Activated CD8-positive, alpha-beta T cell treated with anti-CD3 and anti-CD28 coated beads for 36 hours (primary cell): ENCODE data around the gene TRAPPC8. TPM values are rescaled to one million over a fixed set of nuclear protein-coding genes. Genes with fewer than 3 reads are reported as not detected.

Experiments used
- ATAC-seq: fragments of 200-7000 bp; cut with Tn5 transposase; one replicate; pipeline ENCODE4 v1.10.0; 2021; ENCODE audit warnings: mild to moderate bottlenecking, moderate library complexity
- CTCF ChIA-PET: fragments of 350-600 bp; sonication (Branson Sonifier 250); formaldehyde crosslinking; loops from one replicate; lab custom pipeline; 2021; ENCODE audit warnings: antibody characterized with exemption; lab: Charles Lee
- POLR2A ChIA-PET: fragments of 350-600 bp; sonication (Branson Sonifier 250); formaldehyde crosslinking; loops from one replicate; lab custom pipeline; 2021; ENCODE audit warnings: antibody characterized with exemption; lab: Charles Lee
- DNase-seq: peaks from one replicate; pipeline ENCODE4 v3.0.0-alpha.2; 2020
- H3K27ac Mint-ChIP-seq: one replicate; pipeline ENCODE4 v1.8.0; 2021; ENCODE audit warnings: mild to moderate bottlenecking, mixed read lengths
- H3K27me3 Mint-ChIP-seq: one replicate; pipeline ENCODE4 v1.8.0; 2021; ENCODE audit warnings: mixed read lengths
- H3K36me3 Mint-ChIP-seq: one replicate; pipeline ENCODE4 v1.8.0; 2021; ENCODE audit warnings: low read depth, mixed read lengths
- H3K4me1 Mint-ChIP-seq: one replicate; pipeline ENCODE4 v1.8.0; 2021; ENCODE audit warnings: low read depth, mixed read lengths
- H3K4me3 Mint-ChIP-seq: one replicate; pipeline ENCODE4 v1.8.0; 2021; ENCODE audit warnings: mild to moderate bottlenecking, moderate library complexity, mixed read lengths
- H3K9me3 Mint-ChIP-seq: one replicate; pipeline ENCODE4 v1.8.0; 2021; ENCODE audit warnings: mixed read lengths
- intact Hi-C: fragments of 100-400 bp; cut with micrococcal nuclease; formaldehyde crosslinking; loops from one replicate; pipeline ENCODE4 v1.10.0; 2022
- total RNA-seq, 2 experiments: library from RNA; stranded (reverse); gene quantifications; one replicate each; pipeline ENCODE4 v1.2.3, GENCODE V29; 2021
- TF ChIP-seq, protein P1 (sequence below): fragments of 200-600 bp; IDR thresholded peaks from one replicate; pipeline ENCODE4 v1.8.0; 2022; ENCODE audit warnings: antibody characterized with exemption, mild to moderate bottlenecking

Gene TRAPPC8
- total RNA-seq, 2 experiments from 2014 or later: 26.1 to 29.6 TPM

DNA sequence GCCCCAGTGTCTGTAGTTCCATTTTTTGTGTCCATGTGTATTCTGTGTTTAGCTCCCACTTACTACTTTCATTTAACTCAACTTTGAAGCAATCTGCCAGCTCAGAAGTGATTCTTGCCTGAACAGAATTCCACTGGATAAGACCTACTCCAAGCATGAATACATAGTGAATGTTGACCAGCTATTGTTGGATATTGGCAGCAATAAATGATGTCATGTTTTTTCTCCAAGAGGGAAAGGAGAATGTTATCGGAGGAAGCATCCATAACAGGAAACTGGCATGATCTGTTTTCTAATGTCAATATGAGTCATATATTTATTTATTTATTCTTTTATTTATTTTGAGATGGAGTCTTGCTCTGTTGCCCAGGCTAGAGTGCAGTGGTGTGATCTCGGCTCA is 36.8 kb upstream of the TRAPPC8 start:
- ChIA-PET POLR2A (no interaction called here), CTCF (no interaction called here)
- ATAC-seq (no peak), DNase-seq (no peak)
- H3K4me3 Mint-ChIP-seq: no peak overlapping the region
- peaks cover 11% of the 10 kb centered on the region for H3K9me3 Mint-ChIP-seq
- H3K27ac Mint-ChIP-seq: no peak overlapping the region
- H3K36me3 Mint-ChIP-seq: no peaks in the 10 kb centered on the region
- intact Hi-C loops: loop anchor here (5.0 kb wide), 1 partner anchor 237 kb away; no protein-coding TSS in a partner anchor
- peaks cover 11% of the 10 kb centered on the region for H3K4me1 Mint-ChIP-seq
- no peaks in the 10 kb centered on the region for H3K27me3 Mint-ChIP-seq
- TF ChIP-seq, protein P1, sequence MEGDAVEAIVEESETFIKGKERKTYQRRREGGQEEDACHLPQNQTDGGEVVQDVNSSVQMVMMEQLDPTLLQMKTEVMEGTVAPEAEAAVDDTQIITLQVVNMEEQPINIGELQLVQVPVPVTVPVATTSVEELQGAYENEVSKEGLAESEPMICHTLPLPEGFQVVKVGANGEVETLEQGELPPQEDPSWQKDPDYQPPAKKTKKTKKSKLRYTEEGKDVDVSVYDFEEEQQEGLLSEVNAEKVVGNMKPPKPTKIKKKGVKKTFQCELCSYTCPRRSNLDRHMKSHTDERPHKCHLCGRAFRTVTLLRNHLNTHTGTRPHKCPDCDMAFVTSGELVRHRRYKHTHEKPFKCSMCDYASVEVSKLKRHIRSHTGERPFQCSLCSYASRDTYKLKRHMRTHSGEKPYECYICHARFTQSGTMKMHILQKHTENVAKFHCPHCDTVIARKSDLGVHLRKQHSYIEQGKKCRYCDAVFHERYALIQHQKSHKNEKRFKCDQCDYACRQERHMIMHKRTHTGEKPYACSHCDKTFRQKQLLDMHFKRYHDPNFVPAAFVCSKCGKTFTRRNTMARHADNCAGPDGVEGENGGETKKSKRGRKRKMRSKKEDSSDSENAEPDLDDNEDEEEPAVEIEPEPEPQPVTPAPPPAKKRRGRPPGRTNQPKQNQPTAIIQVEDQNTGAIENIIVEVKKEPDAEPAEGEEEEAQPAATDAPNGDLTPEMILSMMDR: no peak

DNA sequence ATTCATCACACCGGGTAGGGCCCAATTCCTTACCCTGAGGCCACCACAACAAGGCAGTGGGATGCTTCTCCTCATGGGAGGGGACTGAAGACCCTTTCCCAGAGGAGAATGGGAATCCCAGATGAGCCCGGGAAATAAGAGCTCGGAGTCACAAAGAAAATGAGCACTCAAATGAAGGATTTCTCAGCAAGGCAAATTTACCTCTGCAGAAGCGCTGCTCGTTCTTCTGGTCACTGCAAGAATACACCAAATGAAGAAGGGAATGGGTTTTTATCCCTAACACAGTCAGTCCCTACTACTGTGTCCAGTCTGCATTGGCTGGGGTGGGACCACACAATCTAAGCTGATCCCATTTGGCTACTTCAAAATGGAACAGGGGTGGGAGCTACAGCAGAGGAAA is 35.7 kb upstream of the TRAPPC8 start:
- H3K27ac Mint-ChIP-seq: no peak overlapping the region
- no peak overlapping the region for H3K4me3 Mint-ChIP-seq
- CTCF ChIA-PET: no interaction called here
- peaks cover 19% of the 10 kb centered on the region for H3K9me3 Mint-ChIP-seq
- peaks cover 4% of the 10 kb centered on the region for H3K36me3 Mint-ChIP-seq
- ATAC-seq: no peak
- TF ChIP-seq, protein P1: no peak
- no peaks in the 10 kb centered on the region for H3K27me3 Mint-ChIP-seq
- peaks cover 3% of the 10 kb centered on the region for H3K4me1 Mint-ChIP-seq
- no peak for DNase-seq
- POLR2A ChIA-PET: interaction anchor here (0.5 kb wide), 1 partner anchor 158 kb away, joined by 3 read pairs; no protein-coding TSS in a partner anchor
- intact Hi-C loops: loop anchor here (5.0 kb wide), 1 partner anchor 236 kb away; no protein-coding TSS in a partner anchor

DNA sequence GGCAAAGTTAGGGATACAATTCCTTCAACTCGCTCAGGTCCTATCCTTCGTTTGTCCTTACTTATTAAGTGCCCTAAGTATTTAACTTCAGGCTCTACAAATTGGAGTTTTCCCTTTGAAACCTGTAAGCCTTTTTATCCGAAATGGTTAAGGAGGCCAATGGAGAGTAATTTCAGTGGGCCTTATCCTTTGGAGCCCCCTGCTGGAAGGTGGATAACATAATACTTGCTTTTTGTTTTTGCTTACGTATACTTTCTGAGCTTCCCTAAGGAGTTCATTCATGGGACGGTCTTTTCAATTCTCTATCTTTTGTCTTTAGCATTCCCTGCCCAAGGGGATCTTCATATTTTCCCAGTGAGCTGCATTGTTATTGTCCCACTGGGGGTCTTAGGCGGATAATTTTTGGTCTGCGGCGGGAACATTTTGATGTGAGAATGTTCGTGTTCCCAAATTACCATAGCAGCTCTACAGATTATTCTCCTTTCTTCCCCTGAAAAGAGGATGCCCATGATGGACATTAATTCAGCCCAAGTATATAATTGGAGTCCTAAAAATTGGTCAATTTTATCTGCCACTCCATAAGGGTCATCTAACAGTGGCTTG is 34.4 kb upstream of the TRAPPC8 start:
- ChIA-PET CTCF (interaction anchor here (0.7 to 2.5 kb wide), 25 partner anchors 10 to 425 kb away, joined by 3 to 13 read pairs (median 4); partner anchors contain the start of genes RNF125 and TRAPPC8), POLR2A (interaction anchor here (1.5 kb wide), 1 partner anchor 42 kb away, joined by 4 read pairs; no protein-coding TSS in a partner anchor)
- Mint-ChIP-seq H3K9me3 (peaks cover 19% of the 10 kb centered on the region), H3K36me3 (peaks cover 4% of the 10 kb centered on the region), H3K27me3 (no peaks in the 10 kb centered on the region), H3K27ac (no peak overlapping the region), H3K4me3 (no peak overlapping the region), H3K4me1 (no peaks in the 10 kb centered on the region)
- intact Hi-C loops: loop anchor here (5.0 kb wide), 1 partner anchor 235 kb away; no protein-coding TSS in a partner anchor
- ATAC-seq: no peak
- DNase-seq: peak; percentile 19
- TF ChIP-seq, protein P1: peak; percentile 68

DNA sequence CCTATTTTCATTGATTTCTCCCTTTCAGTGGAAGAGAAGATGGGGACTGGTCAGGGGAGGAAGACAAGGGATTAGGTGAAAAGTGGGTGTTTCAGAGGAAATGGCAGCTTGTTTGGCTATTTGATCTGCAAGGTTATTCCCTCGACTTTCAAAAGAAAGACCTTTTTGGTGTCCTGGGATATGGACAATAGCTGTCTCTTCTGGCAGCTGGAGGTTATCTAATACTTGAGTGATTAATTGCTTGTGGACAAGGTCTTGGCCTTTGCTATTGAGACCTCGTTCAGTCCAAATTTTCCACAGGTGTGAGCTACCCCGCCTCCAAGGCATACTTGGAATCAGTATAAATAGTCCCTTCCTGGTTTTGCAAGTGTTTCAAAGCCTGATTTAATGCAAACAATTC is 33.3 kb upstream of the TRAPPC8 start:
- Mint-ChIP-seq H3K9me3 (peaks cover 20% of the 10 kb centered on the region), H3K27me3 (no peaks in the 10 kb centered on the region), H3K36me3 (peaks cover 4% of the 10 kb centered on the region), H3K4me1 (no peaks in the 10 kb centered on the region), H3K4me3 (no peak overlapping the region), H3K27ac (no peak overlapping the region)
- intact Hi-C loops: loop anchor here (5.0 kb wide), 1 partner anchor 234 kb away; no protein-coding TSS in a partner anchor
- ATAC-seq: no peak
- CTCF ChIA-PET: interaction anchor here (0.6 to 2.5 kb wide), 16 partner anchors 10 to 252 kb away, joined by 3 to 13 read pairs (median 4); partner anchors contain the start of gene TRAPPC8
- POLR2A ChIA-PET: interaction anchor here (0.7 to 1.1 kb wide), 2 partner anchors 9 to 71 kb away, joined by 4 read pairs; no protein-coding TSS in a partner anchor
- no peak for DNase-seq
- TF ChIP-seq, protein P1: no peak
